Measurements from ENCODE around the gene CASP8AP2. TPM values are rescaled to one million over a fixed set of nuclear protein-coding genes. Genes with fewer than 3 reads are reported as not detected.

CASP8AP2 gene
- total and polyA plus RNA-seq, 2 donors from 2014 or later, result 2.4 to 17.5 TPM

DNA sequence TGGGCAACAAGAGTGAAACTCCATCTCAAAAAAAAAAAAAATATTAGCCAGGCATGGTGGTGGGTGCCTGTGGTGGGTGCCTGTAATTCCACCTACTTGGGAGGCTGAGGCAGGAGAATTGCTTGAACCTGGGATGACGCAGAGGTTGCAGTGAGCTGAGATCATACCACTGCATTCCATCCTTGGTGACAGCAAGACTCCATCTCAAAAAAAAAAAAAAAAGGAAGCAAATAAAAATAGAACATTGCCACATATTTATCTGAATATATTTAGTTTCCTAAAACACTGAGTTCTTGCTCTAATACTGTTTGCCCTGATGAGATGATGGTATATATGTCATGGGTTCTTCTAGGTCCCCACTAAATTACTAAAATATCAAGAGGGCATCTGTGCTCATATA, 28.4 kb downstream of the CASP8AP2 start:
- Histone ChIP-seq H3K27ac (ENCODE audit: low read depth in 2 of 2, low read length in 2 of 2) (no peak overlapping the region), H3K27me3 (ENCODE audit: control insufficient read depth, insufficient read depth, low read length) (no peaks in the 10 kb centered on the region), H3K9me3 (ENCODE audit: control insufficient read depth in 2 of 3, insufficient read depth in 1 of 3, low read length in 3 of 3) (no peaks in the 10 kb centered on the region), H3K36me3 (ENCODE audit: control insufficient read depth in 2 of 3, insufficient read depth in 3 of 3, low read length in 3 of 3) (peaks cover 6 to 25% (median 10%) of the 10 kb centered on the region in 3 donors), H3K4me1 (ENCODE audit: control insufficient read depth in 2 of 3, insufficient read depth in 2 of 3, low read depth in 1 of 3, low read length in 3 of 3) (no peaks in the 10 kb centered on the region), H3K9ac (ENCODE audit: low read length in 3 of 3) (no peak overlapping the region), H3K4me3 (ENCODE audit: low read length in 3 of 3) (no peak overlapping the region)
- TF ChIP-seq, protein P1, sequence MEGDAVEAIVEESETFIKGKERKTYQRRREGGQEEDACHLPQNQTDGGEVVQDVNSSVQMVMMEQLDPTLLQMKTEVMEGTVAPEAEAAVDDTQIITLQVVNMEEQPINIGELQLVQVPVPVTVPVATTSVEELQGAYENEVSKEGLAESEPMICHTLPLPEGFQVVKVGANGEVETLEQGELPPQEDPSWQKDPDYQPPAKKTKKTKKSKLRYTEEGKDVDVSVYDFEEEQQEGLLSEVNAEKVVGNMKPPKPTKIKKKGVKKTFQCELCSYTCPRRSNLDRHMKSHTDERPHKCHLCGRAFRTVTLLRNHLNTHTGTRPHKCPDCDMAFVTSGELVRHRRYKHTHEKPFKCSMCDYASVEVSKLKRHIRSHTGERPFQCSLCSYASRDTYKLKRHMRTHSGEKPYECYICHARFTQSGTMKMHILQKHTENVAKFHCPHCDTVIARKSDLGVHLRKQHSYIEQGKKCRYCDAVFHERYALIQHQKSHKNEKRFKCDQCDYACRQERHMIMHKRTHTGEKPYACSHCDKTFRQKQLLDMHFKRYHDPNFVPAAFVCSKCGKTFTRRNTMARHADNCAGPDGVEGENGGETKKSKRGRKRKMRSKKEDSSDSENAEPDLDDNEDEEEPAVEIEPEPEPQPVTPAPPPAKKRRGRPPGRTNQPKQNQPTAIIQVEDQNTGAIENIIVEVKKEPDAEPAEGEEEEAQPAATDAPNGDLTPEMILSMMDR (IDR thresholded peaks at IDR 0.05; ENCODE audit: borderline replicate concordance, extremely low read depth, insufficient read depth), result no peak
- no peak for FAIRE-seq
- intact Hi-C loops (cut with DNase I), result no loop called here
- DNase-seq, result no peak

- DNase-seq, result no peak
- Histone ChIP-seq H3K4me1 (ENCODE audit: control insufficient read depth in 2 of 3, insufficient read depth in 2 of 3, low read depth in 1 of 3, low read length in 3 of 3) (no peaks in the 10 kb centered on the region), H3K27ac (ENCODE audit: low read depth in 2 of 2, low read length in 2 of 2) (no peak overlapping the region), H3K9ac (ENCODE audit: low read length in 3 of 3) (no peak overlapping the region), H3K27me3 (ENCODE audit: control insufficient read depth, insufficient read depth, low read length) (no peaks in the 10 kb centered on the region), H3K4me3 (ENCODE audit: low read length in 3 of 3) (no peak overlapping the region), H3K36me3 (ENCODE audit: control insufficient read depth in 2 of 3, insufficient read depth in 3 of 3, low read length in 3 of 3) (peaks cover 5 to 30% (median 12%) of the 10 kb centered on the region in 3 donors), H3K9me3 (ENCODE audit: control insufficient read depth in 2 of 3, insufficient read depth in 1 of 3, low read length in 3 of 3) (no peaks in the 10 kb centered on the region)
- intact Hi-C loops (cut with DNase I), result no loop called here
- TF ChIP-seq, protein P1 (IDR thresholded peaks at IDR 0.05; ENCODE audit: borderline replicate concordance, extremely low read depth, insufficient read depth), result no peak
- FAIRE-seq, result no peak
These were observed 30.1 kb downstream of the CASP8AP2 start for GRCh38 chr6:89859744-89860143.

GRCh38 chr6:89862273-89862672, 32.6 kb downstream of the CASP8AP2 start:
- peaks cover 5 to 34% (median 10%) of the 10 kb centered on the region in 3 donors for H3K36me3 ChIP-seq (ENCODE audit: control insufficient read depth in 2 of 3, insufficient read depth in 3 of 3, low read length in 3 of 3)
- no peaks in the 10 kb centered on the region for H3K9me3 ChIP-seq (ENCODE audit: control insufficient read depth in 2 of 3, insufficient read depth in 1 of 3, low read length in 3 of 3)
- H3K4me1 ChIP-seq (ENCODE audit: control insufficient read depth in 2 of 3, insufficient read depth in 2 of 3, low read depth in 1 of 3, low read length in 3 of 3), result no peaks in the 10 kb centered on the region
- intact Hi-C loops (cut with DNase I), result no loop called here
- no peak overlapping the region for H3K4me3 ChIP-seq (ENCODE audit: low read length in 3 of 3)
- no peaks in the 10 kb centered on the region for H3K27me3 ChIP-seq (ENCODE audit: control insufficient read depth, insufficient read depth, low read length)
- TF ChIP-seq, protein P1 (IDR thresholded peaks at IDR 0.05; ENCODE audit: borderline replicate concordance, extremely low read depth, insufficient read depth), result no peak
- no peak overlapping the region for H3K27ac ChIP-seq (ENCODE audit: low read depth in 2 of 2, low read length in 2 of 2)
- H3K9ac ChIP-seq (ENCODE audit: low read length in 3 of 3), result no peak overlapping the region
- DNase-seq, result no peak
- no peak for FAIRE-seq

GRCh38 chr6:89862698-89863097, 33.0 kb downstream of the CASP8AP2 start:
- Histone ChIP-seq H3K4me1 (ENCODE audit: control insufficient read depth in 2 of 3, insufficient read depth in 2 of 3, low read depth in 1 of 3, low read length in 3 of 3) (no peaks in the 10 kb centered on the region), H3K27ac (ENCODE audit: low read depth in 2 of 2, low read length in 2 of 2) (no peak overlapping the region), H3K36me3 (ENCODE audit: control insufficient read depth in 2 of 3, insufficient read depth in 3 of 3, low read length in 3 of 3) (peaks cover 8 to 38% (median 10%) of the 10 kb centered on the region in 3 donors), H3K9ac (ENCODE audit: low read length in 3 of 3) (no peak overlapping the region), H3K4me3 (ENCODE audit: low read length in 3 of 3) (no peak overlapping the region), H3K9me3 (ENCODE audit: control insufficient read depth in 2 of 3, insufficient read depth in 1 of 3, low read length in 3 of 3) (no peaks in the 10 kb centered on the region), H3K27me3 (ENCODE audit: control insufficient read depth, insufficient read depth, low read length) (no peaks in the 10 kb centered on the region)
- intact Hi-C loops (cut with DNase I), result no loop called here
- TF ChIP-seq, protein P1 (IDR thresholded peaks at IDR 0.05; ENCODE audit: borderline replicate concordance, extremely low read depth, insufficient read depth), result no peak
- FAIRE-seq (no peak), DNase-seq (no peak)

Measured in kidney (tissue), 14 donors.